PC-3 (cell line): ENCODE data around the gene MAPKAP1. TPM values are rescaled to one million over a fixed set of nuclear protein-coding genes. Genes with fewer than 3 reads are reported as not detected.

ENCODE experiments used
- ATAC-seq: fragments of 200-7000 bp; cut with Tn5 transposase; 2 replicates; pipeline ENCODE4 v1.9.1; 2020; ENCODE audit warnings: mild to moderate bottlenecking, moderate library complexity
- BruUV-seq: library from RNA; stranded (reverse); fragments of 400-500 nt; replicated peaks from 2 replicates; lab custom pipeline; 2021; lab: Mats Ljungman, UMichigan
- CTCF ChIA-PET: fragments of 300-600 bp; sonication (Branson Sonifier 250); formaldehyde crosslinking; loops from one replicate; lab custom pipeline; 2022; ENCODE audit warnings: antibody characterized with exemption; lab: Charles Lee
- POLR2A ChIA-PET: fragments of 300-600 bp; sonication (Branson Sonifier 250); formaldehyde crosslinking; loops from one replicate; lab custom pipeline; 2022; ENCODE audit warnings: antibody characterized with exemption; ENCODE audit not compliant: unreplicated experiment; lab: Charles Lee
- DNase-seq: peaks from one replicate; pipeline ENCODE4 v3.0.0-alpha.2; 2015
- H2AFZ ChIP-seq: fragments of 300-600 bp; sonication (generic); 2 replicates; pipeline ENCODE4 v1.6.0; 2016; ENCODE audit warnings: antibody characterized with exemption, low read length
- H3F3A ChIP-seq: fragments of 300-600 bp; sonication (generic); one replicate; pipeline ENCODE4 v1.6.0; 2017; ENCODE audit warnings: antibody characterized with exemption, low read length, control low read depth, mild to moderate bottlenecking; ENCODE audit not compliant: unreplicated experiment
- H3K27ac ChIP-seq: fragments of 300-600 bp; sonication (generic); 2 replicates; pipeline ENCODE4 v1.5.1; 2016; ENCODE audit warnings: mild to moderate bottlenecking, low read length
- H3K27me3 ChIP-seq: fragments of 300-600 bp; sonication (generic); 2 replicates; pipeline ENCODE4 v1.6.1; 2016; ENCODE audit warnings: low read length, mixed read lengths
- H3K36me3 ChIP-seq: fragments of 300-600 bp; sonication (generic); 2 replicates; pipeline ENCODE4 v1.6.1; 2016; ENCODE audit warnings: low read depth, mixed run types, low read length, mixed read lengths
- H3K4me1 ChIP-seq: fragments of 300-600 bp; sonication (generic); 2 replicates; pipeline ENCODE4 v1.5.1; 2016; ENCODE audit warnings: low read length; ENCODE audit not compliant: insufficient read depth
- H3K4me2 ChIP-seq: fragments of 300-600 bp; sonication (generic); 2 replicates; pipeline ENCODE4 v1.6.0; 2016; ENCODE audit warnings: low read length
- H3K4me3 ChIP-seq: fragments of 300-600 bp; sonication (generic); 2 replicates; pipeline ENCODE4 v1.5.1; 2016; ENCODE audit warnings: mild to moderate bottlenecking, low read length, mixed read lengths
- H3K79me2 ChIP-seq: fragments of 300-600 bp; sonication (generic); 2 replicates; pipeline ENCODE4 v1.6.1; 2017; ENCODE audit warnings: low read length, mixed read lengths
- H3K9ac ChIP-seq: fragments of 300-600 bp; sonication (generic); 2 replicates; pipeline ENCODE4 v1.6.0; 2016; ENCODE audit warnings: mild to moderate bottlenecking, low read length
- H3K9me2 ChIP-seq: fragments of 300-600 bp; sonication (generic); replicated peaks from 2 replicates; pipeline ENCODE4 v1.6.1; 2016; ENCODE audit warnings: mixed run types, low read length, mixed read lengths
- H3K9me3 ChIP-seq: fragments of 300-600 bp; sonication (generic); 2 replicates; pipeline ENCODE4 v1.6.1; 2016; ENCODE audit warnings: low read length, mixed read lengths
- H4K20me1 ChIP-seq: fragments of 300-600 bp; sonication (generic); 2 replicates; pipeline ENCODE4 v1.6.1; 2016; ENCODE audit warnings: low read length, mixed read lengths
- CTCF ChIP-seq: fragments of 300-600 bp; sonication (generic); conservative IDR thresholded peaks from 2 replicates; pipeline ENCODE4 v1.5.1; 2017; ENCODE audit warnings: antibody characterized with exemption, low read depth, mild to moderate bottlenecking, low read length
- EZH2 ChIP-seq: fragments of 300-600 bp; sonication (generic); IDR thresholded peaks from one replicate; pipeline ENCODE4 v1.6.1; 2017; ENCODE audit warnings: antibody characterized with exemption, mild to moderate bottlenecking, low read length; ENCODE audit not compliant: unreplicated experiment
- EZH2phosphoT487 ChIP-seq: fragments of 300-600 bp; sonication (generic); IDR thresholded peaks from 2 replicates; pipeline ENCODE4 v1.6.1; 2018; ENCODE audit warnings: mild to moderate bottlenecking, antibody characterized with exemption, low read length, borderline replicate concordance
- intact Hi-C: fragments of 100-400 bp; cut with micrococcal nuclease; formaldehyde crosslinking; loops from 2 replicates; pipeline ENCODE4 v1.9.0; 2023
- total RNA-seq: library from RNA; depleted of rRNA; stranded (reverse); fragments of >200 nt; gene quantifications from 2 replicates; pipeline ENCODE4 v1.2.3, GENCODE V29; 2014

MAPKAP1 gene
- total RNA-seq, 1 experiment from 2014 or later, result 128 TPM

- Histone ChIP-seq H3K4me2 (no peak overlapping the region), H3K9me3 (no peaks in the 10 kb centered on the region), H3K27me3 (no peaks in the 10 kb centered on the region), H3K4me3 (no peak overlapping the region), H4K20me1 (no peaks in the 10 kb centered on the region), H2AFZ (no peak overlapping the region), H3K9ac (no peak overlapping the region), H3K27ac (no peak overlapping the region), H3F3A (no peaks in the 10 kb centered on the region), H3K4me1 (no peaks in the 10 kb centered on the region), H3K79me2 (no peaks in the 10 kb centered on the region), H3K9me2 (no peaks in the 10 kb centered on the region), H3K36me3 (no peaks in the 10 kb centered on the region)
- BruUV-seq, result no TSS peak
- CTCF ChIA-PET, result no interaction called here
- no peak for ATAC-seq
- POLR2A ChIA-PET, result no interaction called here
- TF ChIP-seq EZH2, result no peak
- TF ChIP-seq EZH2phosphoT487, result no peak
- TF ChIP-seq CTCF, result no peak
- DNase-seq, result no peak
- intact Hi-C loops, result no loop called here
These were observed 274.2 kb downstream of the MAPKAP1 start for GRCh38 chr9:125432715-125433385.

- no peak for TF ChIP-seq EZH2phosphoT487
- TF ChIP-seq CTCF, result no peak
- no peak for TF ChIP-seq EZH2
- ChIA-PET CTCF (no interaction called here), POLR2A (no interaction called here)
- no peaks in the 10 kb centered on the region for H4K20me1 ChIP-seq
- H3K4me2 ChIP-seq, result no peak overlapping the region
- no peaks in the 10 kb centered on the region for H3K9me2 ChIP-seq
- DNase-seq, result no peak
- intact Hi-C loops, result no loop called here
- no peaks in the 10 kb centered on the region for H3K27me3 ChIP-seq
- no peak overlapping the region for H3K4me3 ChIP-seq
- H3K27ac ChIP-seq, result no peak overlapping the region
- H3F3A ChIP-seq, result no peaks in the 10 kb centered on the region
- H3K9ac ChIP-seq, result no peak overlapping the region
- ATAC-seq, result no peak
- H3K36me3 ChIP-seq, result no peaks in the 10 kb centered on the region
- no peaks in the 10 kb centered on the region for H3K9me3 ChIP-seq
- no peak overlapping the region for H2AFZ ChIP-seq
- no TSS peak for BruUV-seq
- H3K79me2 ChIP-seq, result no peaks in the 10 kb centered on the region
- no peaks in the 10 kb centered on the region for H3K4me1 ChIP-seq
These were observed 275.2 kb downstream of the MAPKAP1 start for GRCh38 chr9:125431741-125432271.

- Histone ChIP-seq H2AFZ (no peak overlapping the region), H3K4me1 (no peaks in the 10 kb centered on the region), H3K36me3 (no peaks in the 10 kb centered on the region), H3K9ac (no peak overlapping the region), H3K27ac (no peak overlapping the region), H3K9me2 (no peaks in the 10 kb centered on the region), H3K27me3 (no peaks in the 10 kb centered on the region), H3K79me2 (no peaks in the 10 kb centered on the region), H4K20me1 (no peaks in the 10 kb centered on the region), H3K4me2 (no peak overlapping the region), H3K9me3 (no peaks in the 10 kb centered on the region), H3K4me3 (no peak overlapping the region), H3F3A (no peaks in the 10 kb centered on the region)
- ChIA-PET POLR2A (no interaction called here), CTCF (no interaction called here)
- TF ChIP-seq CTCF (no peak), EZH2phosphoT487 (no peak), EZH2 (no peak)
- DNase-seq, result no peak
- intact Hi-C loops, result no loop called here
- ATAC-seq, result no peak
- no TSS peak for BruUV-seq
These were observed 276.0 kb downstream of the MAPKAP1 start for GRCh38 chr9:125431012-125431305.
